Measurements from ENCODE around the gene ARHGEF3. TPM values are rescaled to one million over a fixed set of nuclear protein-coding genes. Genes with fewer than 3 reads are reported as not detected.
A peak's percentile ranks its signal among the peaks of the same experiment; 100 is the strongest.

Gene ARHGEF3
- total RNA-seq, 4 donors from 2014 or later = 13.3 to 28.5 (median 19.1) TPM

DNA sequence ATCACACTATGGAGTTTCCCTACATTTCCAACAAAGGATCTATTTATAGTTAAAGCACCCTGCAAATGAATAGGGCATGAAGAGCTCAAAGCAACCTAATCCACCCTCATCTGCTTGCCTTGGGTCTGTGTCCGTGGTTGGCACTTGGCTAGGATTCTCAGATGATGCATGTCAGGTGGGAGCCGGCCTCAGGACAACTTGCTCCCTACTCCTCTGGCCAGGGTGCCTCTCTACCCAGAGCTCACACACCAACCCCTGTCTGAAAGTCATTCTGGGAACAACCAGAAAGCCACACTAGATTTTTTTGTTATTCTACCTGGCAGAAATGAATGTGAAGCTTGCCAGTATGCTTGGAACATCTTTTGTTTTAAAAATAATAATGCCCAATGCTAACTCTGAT lies 13.2 kb downstream of the ARHGEF3 start:
- intact Hi-C loops (cut with DNase I; ENCODE audit: low total_unique reads) = no loop called here
- 53 to 71% methylated on average over 2 of the region's 2 CpGs for WGBS, 2 donors
- no peak overlapping the region for H3K4me3 ChIP-seq (ENCODE audit: low read depth, poor library complexity, severe bottlenecking)
- DNase-seq (ENCODE audit: low spot score in 2 of 2) = peak in 1 of 2 donors; percentile 69
- no peak for TF ChIP-seq POLR2A (IDR thresholded peaks at IDR 0.05)
- TF ChIP-seq, protein P1, sequence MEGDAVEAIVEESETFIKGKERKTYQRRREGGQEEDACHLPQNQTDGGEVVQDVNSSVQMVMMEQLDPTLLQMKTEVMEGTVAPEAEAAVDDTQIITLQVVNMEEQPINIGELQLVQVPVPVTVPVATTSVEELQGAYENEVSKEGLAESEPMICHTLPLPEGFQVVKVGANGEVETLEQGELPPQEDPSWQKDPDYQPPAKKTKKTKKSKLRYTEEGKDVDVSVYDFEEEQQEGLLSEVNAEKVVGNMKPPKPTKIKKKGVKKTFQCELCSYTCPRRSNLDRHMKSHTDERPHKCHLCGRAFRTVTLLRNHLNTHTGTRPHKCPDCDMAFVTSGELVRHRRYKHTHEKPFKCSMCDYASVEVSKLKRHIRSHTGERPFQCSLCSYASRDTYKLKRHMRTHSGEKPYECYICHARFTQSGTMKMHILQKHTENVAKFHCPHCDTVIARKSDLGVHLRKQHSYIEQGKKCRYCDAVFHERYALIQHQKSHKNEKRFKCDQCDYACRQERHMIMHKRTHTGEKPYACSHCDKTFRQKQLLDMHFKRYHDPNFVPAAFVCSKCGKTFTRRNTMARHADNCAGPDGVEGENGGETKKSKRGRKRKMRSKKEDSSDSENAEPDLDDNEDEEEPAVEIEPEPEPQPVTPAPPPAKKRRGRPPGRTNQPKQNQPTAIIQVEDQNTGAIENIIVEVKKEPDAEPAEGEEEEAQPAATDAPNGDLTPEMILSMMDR (IDR thresholded peaks at IDR 0.05) = no peak

GRCh38 chr3:56787784-56788256 lies 13.9 kb downstream of the ARHGEF3 start:
- no peak overlapping the region for H3K4me3 ChIP-seq (ENCODE audit: low read depth, poor library complexity, severe bottlenecking)
- 69 to 85% methylated on average over 6 of the region's 6 CpGs for WGBS, 2 donors
- intact Hi-C loops (cut with DNase I; ENCODE audit: low total_unique reads) = no loop called here
- DNase-seq (ENCODE audit: low spot score in 2 of 2) = peak; percentile 46 to 82
- TF ChIP-seq, protein P1 (IDR thresholded peaks at IDR 0.05) = no peak
- TF ChIP-seq POLR2A (IDR thresholded peaks at IDR 0.05) = no peak

DNA sequence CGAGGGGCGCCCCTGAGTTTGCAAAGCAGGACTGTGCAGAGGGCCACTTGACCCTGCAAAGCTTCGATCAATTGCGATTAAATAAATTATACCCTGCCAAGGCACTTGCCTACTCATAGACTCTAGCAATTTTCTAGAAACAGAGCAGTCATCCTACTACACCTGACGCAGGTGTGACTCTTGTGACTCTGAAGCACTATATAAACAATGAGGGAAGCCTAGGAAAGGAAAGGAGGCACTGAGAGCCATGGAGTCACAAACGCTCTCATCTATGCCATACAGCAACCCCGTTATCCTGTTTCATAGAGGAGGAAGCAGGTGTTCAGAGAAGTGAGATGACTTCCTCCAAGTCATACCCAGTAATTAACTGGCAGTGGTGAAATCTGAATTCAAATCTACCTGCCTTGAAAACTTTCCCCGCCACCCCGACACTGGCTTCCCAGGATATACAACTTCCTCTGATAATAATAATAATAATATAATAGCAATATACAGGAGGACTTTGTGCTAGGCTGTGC lies 14.4 kb downstream of the ARHGEF3 start:
- intact Hi-C loops (cut with DNase I; ENCODE audit: low total_unique reads) = no loop called here
- no peak for TF ChIP-seq POLR2A (IDR thresholded peaks at IDR 0.05)
- TF ChIP-seq, protein P1 (IDR thresholded peaks at IDR 0.05) = no peak
- no peak overlapping the region for H3K4me3 ChIP-seq (ENCODE audit: low read depth, poor library complexity, severe bottlenecking)
- DNase-seq (ENCODE audit: low spot score in 2 of 2) = peak in 1 of 2 donors; percentile 66
- 83 to 86% methylated on average over 9 of the region's 9 CpGs for WGBS, 2 donors

- intact Hi-C loops (cut with DNase I; ENCODE audit: low total_unique reads) = no loop called here
- no peak for DNase-seq (ENCODE audit: low spot score in 2 of 2)
- 77 to 82% methylated on average over 4 of the region's 4 CpGs for WGBS, 2 donors
- TF ChIP-seq, protein P1 (IDR thresholded peaks at IDR 0.05) = no peak
- TF ChIP-seq POLR2A (IDR thresholded peaks at IDR 0.05) = no peak
- H3K4me3 ChIP-seq (ENCODE audit: low read depth, poor library complexity, severe bottlenecking) = no peak overlapping the region
These were observed 16.2 kb downstream of the ARHGEF3 start for GRCh38 chr3:56785499-56785898.

- intact Hi-C loops (cut with DNase I; ENCODE audit: low total_unique reads) = no loop called here
- no peak for TF ChIP-seq POLR2A (IDR thresholded peaks at IDR 0.05)
- TF ChIP-seq, protein P1 (IDR thresholded peaks at IDR 0.05) = no peak
- no peak for DNase-seq (ENCODE audit: low spot score in 2 of 2)
- no peak overlapping the region for H3K4me3 ChIP-seq (ENCODE audit: low read depth, poor library complexity, severe bottlenecking)
- whole genome bisulfite sequencing, 2 donors = 79 to 87% methylated on average over 5 of the region's 5 CpGs
These were observed 17.2 kb downstream of the ARHGEF3 start for GRCh38 chr3:56784448-56785001.

Measured in lower leg skin (tissue), 4 donors.